ENCODE measurements around the gene METAP1D.
"Not testable (repeated sequence)": the region's sequence is repeated elsewhere in the genome, so short reads cannot be mapped to it uniquely, and the experiment has no call there.

METAP1D gene

GRCh38 chr2:171999604-172000469, at the start of gene METAP1D:
Gene METAP1D, plus strand, starts transcription at chr2:171999953. Its CDS starts 17 bp downstream, at chr2:171999970.
- peak; percentile 89 for DNase-seq (ENCODE audit: low spot score)

GRCh38 chr2:171952276-171952675, 47.5 kb upstream of the METAP1D start:
- no peak for DNase-seq (ENCODE audit: low spot score)

GRCh38 chr2:171952748-171953147, 47.0 kb upstream of the METAP1D start:
- DNase-seq (ENCODE audit: low spot score): no peak

GRCh38 chr2:171956135-171956825, 43.5 kb upstream of the METAP1D start:
- no peak for DNase-seq (ENCODE audit: low spot score)

GRCh38 chr2:171957061-171957460, 42.7 kb upstream of the METAP1D start:
- peak; percentile 41 for DNase-seq (ENCODE audit: low spot score)

- no peak for DNase-seq (ENCODE audit: low spot score)
Measured at GRCh38 chr2:171958475-171958874, 41.3 kb upstream of the METAP1D start.

GRCh38 chr2:171959998-171960397, 39.8 kb upstream of the METAP1D start:
- DNase-seq (ENCODE audit: low spot score): no peak

- DNase-seq (ENCODE audit: low spot score): no peak
Measured at GRCh38 chr2:171960570-171960969, 39.2 kb upstream of the METAP1D start.

GRCh38 chr2:171963198-171963597, 36.6 kb upstream of the METAP1D start:
- no peak for DNase-seq (ENCODE audit: low spot score)

GRCh38 chr2:171964308-171964707, 35.4 kb upstream of the METAP1D start:
- no peak for DNase-seq (ENCODE audit: low spot score)

- DNase-seq (ENCODE audit: low spot score): no peak
Measured at GRCh38 chr2:171965238-171965637, 34.5 kb upstream of the METAP1D start.

GRCh38 chr2:171965661-171966060, 34.1 kb upstream of the METAP1D start:
- peak; percentile 87 for DNase-seq (ENCODE audit: low spot score)

- DNase-seq (ENCODE audit: low spot score): no peak
Measured at GRCh38 chr2:171966235-171966634, 33.5 kb upstream of the METAP1D start.

- no peak for DNase-seq (ENCODE audit: low spot score)
Measured at GRCh38 chr2:171966688-171967087, 33.1 kb upstream of the METAP1D start.

- DNase-seq (ENCODE audit: low spot score): no peak
Measured at GRCh38 chr2:171968509-171968908, 31.2 kb upstream of the METAP1D start.

- no peak for DNase-seq (ENCODE audit: low spot score)
Measured at GRCh38 chr2:171972329-171972982, 27.3 kb upstream of the METAP1D start.

- DNase-seq (ENCODE audit: low spot score): no peak
Measured at GRCh38 chr2:171979103-171979502, 20.6 kb upstream of the METAP1D start.

- DNase-seq (ENCODE audit: low spot score): not testable (repeated sequence)
Measured at GRCh38 chr2:171983924-171984323, 15.8 kb upstream of the METAP1D start.

GRCh38 chr2:171985076-171985475, 14.7 kb upstream of the METAP1D start:
- no peak for DNase-seq (ENCODE audit: low spot score)

GRCh38 chr2:171986778-171987177, 13.0 kb upstream of the METAP1D start:
- no peak for DNase-seq (ENCODE audit: low spot score)

GRCh38 chr2:171991027-171991426, 8.7 kb upstream of the METAP1D start:
- no peak for DNase-seq (ENCODE audit: low spot score)

- no peak for DNase-seq (ENCODE audit: low spot score)
Measured at GRCh38 chr2:171995586-171995985, 4.2 kb upstream of the METAP1D start.

- DNase-seq (ENCODE audit: low spot score): no peak
Measured at GRCh38 chr2:171996021-171996420, 3.7 kb upstream of the METAP1D start.

All from SW480 (cell line).